Ovary (tissue), 9 donors: ENCODE results near the gene PID1. TPM values are rescaled to one million over a fixed set of nuclear protein-coding genes. Genes with fewer than 3 reads are reported as not detected.

Experiments used
- DNase-seq, 5 donors: peaks; one replicate each; pipeline ENCODE4 v3.0.0-alpha.2; 2019 to 2020
- H3K27ac ChIP-seq, 2 donors: fragments of 200-600 bp; one replicate each; pipeline versions ENCODE4 v1.5.1 to v1.8.0; 2019 to 2022
- H3K27me3 ChIP-seq: fragments of 200-600 bp; one replicate; pipeline ENCODE4 v1.8.0; 2022
- H3K36me3 ChIP-seq: fragments of 200-600 bp; sonication (generic); one replicate; pipeline ENCODE4 v1.5.1; 2019
- H3K4me1 ChIP-seq: one replicate; pipeline ENCODE4 v1.8.1; 2013; ENCODE audit warnings: mild to moderate bottlenecking, moderate library complexity; ENCODE audit not compliant: insufficient read depth
- H3K4me3 ChIP-seq: fragments of 200-600 bp; sonication (generic); one replicate; pipeline ENCODE4 v1.5.1; 2017
- H3K9me3 ChIP-seq, 2 donors: fragments of 200-600 bp in 1 of 2; sonication (generic) in 1 of 2; one replicate each; pipeline versions ENCODE4 v1.5.1 to v1.8.1; 2013 to 2019; ENCODE audit warnings: mild to moderate bottlenecking in 1 of 2, moderate library complexity in 1 of 2
- EP300 ChIP-seq: sonication (generic); formaldehyde crosslinking; IDR thresholded peaks from one replicate; pipeline ENCODE4 v1.6.1; 2017; ENCODE audit warnings: antibody characterized with exemption
- POLR2A ChIP-seq: fragments of 450-650 bp; IDR thresholded peaks from one replicate; pipeline ENCODE4 v1.6.1; 2017; ENCODE audit warnings: antibody characterized with exemption, mild to moderate bottlenecking, moderate library complexity
- WGBS, 3 donors: extraction: QIAGEN DNeasy Blood & Tissue Kit in 1 of 3; methylation state at CpG; one replicate each; pipeline versions ENCODE4 v1.1.5 to v1.1.7; 2013 to 2017; 5-methylcytosine and 5-hydroxymethylcytosine counted together
- intact Hi-C, 4 donors: fragments of 100-400 bp; cut with DNase I; formaldehyde crosslinking; loops; one replicate each; pipeline versions ENCODE4 v1.11.0 to v1.15.1; 2022 to 2023
- polyA plus RNA-seq, 2 donors: library from polyadenylated mRNA; stranded (reverse); fragments of 200-250 nt in 1 of 2; fragments of 350-450 nt in 1 of 2; fragmentation: Illumina TruSeq in 1 of 2; extraction: RNeasy Lipid Tissue Mini Kit (QIAGEN cat#74804) in 1 of 2; gene quantifications; one replicate each; pipeline ENCODE4 v1.2.3, GENCODE V29; 2013 to 2014
- total RNA-seq, 7 donors: library from RNA; depleted of rRNA in 2 of 7; stranded (reverse); fragments of >200 nt in 2 of 7; fragmentation: NEBNext Ultra II Directional in 3 of 7; extraction: Animal tissue kit (Norgen Biotek cat#: 25700) in 3 of 7; gene quantifications; one replicate each; pipeline versions ENCODE4 v1.1.0 to v1.2.4, GENCODE V29; 2016 to 2023
- TF ChIP-seq, protein P1 (sequence below), 3 donors: fragments of 450-650 bp in 2 of 3; fragments of 200-600 bp in 1 of 3; IDR thresholded peaks; one replicate each; pipeline versions ENCODE4 v1.5.1 to v1.8.0; 2016 to 2022; ENCODE audit warnings: antibody characterized with exemption in 3 of 3, mild to moderate bottlenecking in 1 of 3
- donor health status: DM: no; HTN: no; CAD: no; lungs with moderate emphysema.
- donor health status: DM: no; HTN: no; CAD: no.
- donor health status: Bipolar disorder and iron deficiency.
- donor health status: DM: yes; HTN: yes; CAD: no.
- donor health status: DM: no; HTN: no; CAD: no.
- donor health status: DM: yes; HTN: yes; CAD: no.

The PID1 gene
- total and polyA plus RNA-seq, 9 donors, result 19.8 to 66.1 (median 32.4) TPM

DNA sequence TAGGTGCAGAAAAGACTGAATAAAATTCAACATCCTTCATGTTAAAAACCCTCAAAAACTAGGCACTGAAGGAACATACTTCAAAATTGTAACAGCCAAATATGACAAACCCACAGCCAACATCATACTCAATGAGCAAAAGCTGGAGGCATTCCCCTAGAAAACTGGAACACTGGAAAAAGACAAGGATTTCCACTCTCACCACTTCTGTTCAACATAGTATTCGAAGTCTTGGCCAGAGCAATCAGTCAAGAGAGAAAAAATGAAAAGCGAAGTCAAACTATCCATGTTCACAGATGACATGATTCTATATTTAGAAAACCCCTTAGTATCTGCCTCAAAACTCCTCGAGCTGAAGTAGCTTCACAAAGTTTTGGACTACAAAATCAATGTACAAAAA lies 282.3 kb downstream of the PID1 start:
- TF ChIP-seq, protein P1, sequence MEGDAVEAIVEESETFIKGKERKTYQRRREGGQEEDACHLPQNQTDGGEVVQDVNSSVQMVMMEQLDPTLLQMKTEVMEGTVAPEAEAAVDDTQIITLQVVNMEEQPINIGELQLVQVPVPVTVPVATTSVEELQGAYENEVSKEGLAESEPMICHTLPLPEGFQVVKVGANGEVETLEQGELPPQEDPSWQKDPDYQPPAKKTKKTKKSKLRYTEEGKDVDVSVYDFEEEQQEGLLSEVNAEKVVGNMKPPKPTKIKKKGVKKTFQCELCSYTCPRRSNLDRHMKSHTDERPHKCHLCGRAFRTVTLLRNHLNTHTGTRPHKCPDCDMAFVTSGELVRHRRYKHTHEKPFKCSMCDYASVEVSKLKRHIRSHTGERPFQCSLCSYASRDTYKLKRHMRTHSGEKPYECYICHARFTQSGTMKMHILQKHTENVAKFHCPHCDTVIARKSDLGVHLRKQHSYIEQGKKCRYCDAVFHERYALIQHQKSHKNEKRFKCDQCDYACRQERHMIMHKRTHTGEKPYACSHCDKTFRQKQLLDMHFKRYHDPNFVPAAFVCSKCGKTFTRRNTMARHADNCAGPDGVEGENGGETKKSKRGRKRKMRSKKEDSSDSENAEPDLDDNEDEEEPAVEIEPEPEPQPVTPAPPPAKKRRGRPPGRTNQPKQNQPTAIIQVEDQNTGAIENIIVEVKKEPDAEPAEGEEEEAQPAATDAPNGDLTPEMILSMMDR (IDR thresholded peaks at IDR 0.05), result no peak
- TF ChIP-seq POLR2A (no peak), EP300 (no peak)
- no peak for DNase-seq
- Histone ChIP-seq H3K4me3 (no peak overlapping the region), H3K27ac (no peak overlapping the region), H3K4me1 (no peaks in the 10 kb centered on the region), H3K9me3 (peaks cover 0 to 10% of the 10 kb centered on the region in 2 donors), H3K36me3 (no peaks in the 10 kb centered on the region), H3K27me3 (no peaks in the 10 kb centered on the region)
- intact Hi-C loops, result no loop called here
- WGBS, 3 donors, result 69 to 79% (median 70%) methylated on average over 3 of the region's 3 CpGs

DNA sequence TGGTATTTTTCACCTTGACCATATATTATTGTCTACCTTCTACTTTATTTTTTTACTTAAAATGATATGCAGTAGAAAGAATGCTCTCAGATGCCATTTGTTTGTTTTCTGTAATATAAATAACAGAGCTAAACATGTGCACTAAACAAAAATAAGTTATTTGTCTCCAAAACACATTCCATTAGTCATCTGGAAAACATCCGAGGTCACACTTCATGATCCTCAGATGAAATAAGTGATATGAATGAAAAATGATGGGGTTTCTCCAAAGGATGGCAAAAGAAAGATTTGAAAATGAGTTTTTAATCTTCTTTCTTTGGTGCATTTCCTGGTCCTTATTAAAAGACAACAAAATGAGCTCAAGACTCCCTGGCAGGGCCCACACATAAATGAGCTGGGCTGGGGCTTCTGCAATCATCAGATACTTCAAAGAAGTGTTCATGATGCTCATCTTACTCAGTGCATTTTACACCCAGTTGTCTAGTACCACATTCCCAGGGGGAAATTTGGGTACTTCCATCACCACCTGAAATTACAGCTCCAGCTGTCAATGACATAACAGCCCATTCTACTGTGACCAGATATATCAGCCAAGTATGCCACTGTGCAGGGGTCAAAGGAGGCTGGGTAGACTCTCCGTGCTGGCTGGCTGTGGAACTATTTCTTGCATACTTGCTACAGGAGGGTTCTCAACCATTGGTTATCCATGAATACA lies 283.5 kb downstream of the PID1 start:
- intact Hi-C loops, result no loop called here
- Histone ChIP-seq H3K4me3 (no peak overlapping the region), H3K27ac (no peak overlapping the region), H3K36me3 (no peaks in the 10 kb centered on the region), H3K9me3 (peaks cover 0 to 10% of the 10 kb centered on the region in 2 donors), H3K4me1 (no peaks in the 10 kb centered on the region), H3K27me3 (no peaks in the 10 kb centered on the region)
- 73 to 82% (median 79%) methylated on average over 2 of the region's 2 CpGs for WGBS, 3 donors
- TF ChIP-seq EP300, result no peak
- TF ChIP-seq, protein P1 (IDR thresholded peaks at IDR 0.05), result no peak
- TF ChIP-seq POLR2A, result no peak
- no peak for DNase-seq

DNA sequence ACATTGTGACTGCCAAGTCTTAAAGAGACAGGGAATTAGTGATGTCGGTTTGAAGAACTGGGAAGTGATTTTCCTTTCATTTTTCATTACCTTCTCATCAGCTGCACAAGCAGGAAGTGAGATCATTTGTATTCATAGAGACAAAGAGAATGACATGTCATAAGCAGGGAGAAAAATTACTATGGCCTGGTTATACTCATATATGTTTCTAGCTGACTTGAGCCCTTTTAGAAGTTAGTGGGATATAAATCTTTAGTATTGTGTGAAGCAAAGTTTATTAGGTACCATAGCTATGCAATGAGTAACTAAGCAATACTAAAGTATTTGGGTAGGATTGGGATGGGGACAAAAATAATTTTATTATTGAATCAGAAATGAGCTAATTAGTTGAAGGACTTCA lies 284.1 kb downstream of the PID1 start:
- TF ChIP-seq POLR2A (no peak), EP300 (no peak)
- TF ChIP-seq, protein P1 (IDR thresholded peaks at IDR 0.05), result no peak
- DNase-seq, result no peak
- Histone ChIP-seq H3K36me3 (no peaks in the 10 kb centered on the region), H3K9me3 (peaks cover 0 to 4% of the 10 kb centered on the region in 2 donors), H3K27ac (no peak overlapping the region), H3K4me1 (no peaks in the 10 kb centered on the region), H3K27me3 (no peaks in the 10 kb centered on the region), H3K4me3 (no peak overlapping the region)
- WGBS, 3 donors, result 57 to 74% (median 69%) methylated on average over 1 of the region's 1 CpG
- intact Hi-C loops, result no loop called here

DNA sequence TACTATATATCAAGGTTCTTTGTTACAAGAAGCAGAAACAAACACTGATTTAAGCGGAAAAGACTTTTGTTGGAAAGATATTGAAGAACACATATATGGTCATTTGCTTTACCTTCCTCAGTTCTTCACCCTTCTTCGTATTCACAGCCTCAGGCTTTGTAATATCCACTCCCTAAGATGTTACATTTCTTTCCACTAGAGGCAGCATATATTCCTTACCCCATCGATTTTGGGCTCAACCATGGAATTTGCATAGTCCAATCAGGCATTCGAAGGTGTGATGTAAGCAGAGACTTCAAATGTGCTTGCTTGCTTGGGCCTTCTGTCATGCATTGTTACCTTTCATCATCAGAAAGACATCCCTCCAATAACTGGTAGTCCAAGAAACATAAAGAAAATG lies 287.4 kb downstream of the PID1 start:
- Histone ChIP-seq H3K4me1 (no peaks in the 10 kb centered on the region), H3K4me3 (no peak overlapping the region), H3K27me3 (no peaks in the 10 kb centered on the region), H3K9me3 (no peaks in the 10 kb centered on the region), H3K27ac (no peak overlapping the region), H3K36me3 (no peaks in the 10 kb centered on the region)
- 85 to 92% (median 89%) methylated on average over 4 of the region's 4 CpGs for WGBS, 3 donors
- TF ChIP-seq EP300 (no peak), POLR2A (no peak)
- intact Hi-C loops, result no loop called here
- no peak for DNase-seq

DNA sequence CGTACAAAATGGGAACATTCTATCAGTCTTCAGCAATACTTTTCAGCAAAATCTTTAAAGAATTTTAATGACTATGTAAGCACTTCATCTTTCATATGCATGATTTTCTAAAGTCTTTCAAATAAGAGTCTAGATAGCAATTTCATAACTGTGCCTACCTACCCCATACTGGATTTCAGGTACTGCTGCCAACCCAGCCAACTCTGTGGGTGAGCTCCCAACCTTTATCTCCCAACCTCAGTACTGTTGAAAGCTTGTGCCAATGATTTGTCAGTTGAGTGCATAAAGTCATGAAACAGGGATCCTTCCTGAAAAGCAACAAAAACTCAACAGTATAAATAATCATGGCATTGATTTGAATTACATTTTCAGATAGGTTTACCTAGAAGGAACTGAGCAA lies 296.9 kb downstream of the PID1 start:
- DNase-seq, result no peak
- Histone ChIP-seq H3K4me3 (no peak overlapping the region), H3K36me3 (no peaks in the 10 kb centered on the region), H3K27me3 (no peaks in the 10 kb centered on the region), H3K9me3 (no peaks in the 10 kb centered on the region), H3K4me1 (no peaks in the 10 kb centered on the region), H3K27ac (no peak overlapping the region)
- WGBS, 3 donors, result 52 to 57% (median 55%) methylated on average over 1 of the region's 1 CpG
- no peak for TF ChIP-seq POLR2A
- TF ChIP-seq, protein P1 (IDR thresholded peaks at IDR 0.05), result no peak
- intact Hi-C loops, result no loop called here
